ENCODE data around the gene PTPRA. TPM values are rescaled to one million over a fixed set of nuclear protein-coding genes. Genes with fewer than 3 reads are reported as not detected.

PTPRA gene
- total and polyA plus RNA-seq, 2 donors from 2014 or later, result 33.1 to 70.3 TPM

DNA sequence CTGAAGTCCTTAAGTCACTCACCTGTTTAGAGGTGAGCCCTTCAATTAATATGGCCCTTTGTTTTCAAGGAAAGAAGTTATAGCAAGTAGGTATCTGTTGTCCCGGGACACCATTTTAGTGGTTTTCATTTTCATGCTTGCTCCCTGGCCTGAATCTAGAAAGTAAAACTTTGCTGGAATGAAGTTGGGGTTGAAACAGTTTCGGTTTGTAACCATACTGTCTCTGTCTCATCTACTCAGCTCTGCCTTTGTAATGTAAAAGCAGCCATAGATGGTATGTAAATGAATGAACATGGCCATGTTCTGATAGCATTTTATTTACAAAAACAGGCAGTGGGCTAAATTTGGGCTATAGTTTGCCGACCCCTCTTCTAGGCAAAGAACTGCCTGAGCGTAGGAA is 105.2 kb downstream of the PTPRA start:
- Histone ChIP-seq H3K4me1 (ENCODE audit: control insufficient read depth in 2 of 3, insufficient read depth in 2 of 3, low read depth in 1 of 3, low read length in 3 of 3) (no peaks in the 10 kb centered on the region), H3K9ac (ENCODE audit: low read length in 3 of 3) (no peak overlapping the region), H3K4me3 (ENCODE audit: low read length in 3 of 3) (no peak overlapping the region), H3K9me3 (ENCODE audit: control insufficient read depth in 2 of 3, insufficient read depth in 1 of 3, low read length in 3 of 3) (no peaks in the 10 kb centered on the region), H3K27me3 (ENCODE audit: control insufficient read depth, insufficient read depth, low read length) (no peaks in the 10 kb centered on the region), H3K36me3 (ENCODE audit: control insufficient read depth in 2 of 3, insufficient read depth in 3 of 3, low read length in 3 of 3) (no peaks in the 10 kb centered on the region), H3K27ac (ENCODE audit: low read depth in 2 of 2, low read length in 2 of 2) (no peak overlapping the region)
- intact Hi-C loops (cut with DNase I), result no loop called here
- TF ChIP-seq, protein P1, sequence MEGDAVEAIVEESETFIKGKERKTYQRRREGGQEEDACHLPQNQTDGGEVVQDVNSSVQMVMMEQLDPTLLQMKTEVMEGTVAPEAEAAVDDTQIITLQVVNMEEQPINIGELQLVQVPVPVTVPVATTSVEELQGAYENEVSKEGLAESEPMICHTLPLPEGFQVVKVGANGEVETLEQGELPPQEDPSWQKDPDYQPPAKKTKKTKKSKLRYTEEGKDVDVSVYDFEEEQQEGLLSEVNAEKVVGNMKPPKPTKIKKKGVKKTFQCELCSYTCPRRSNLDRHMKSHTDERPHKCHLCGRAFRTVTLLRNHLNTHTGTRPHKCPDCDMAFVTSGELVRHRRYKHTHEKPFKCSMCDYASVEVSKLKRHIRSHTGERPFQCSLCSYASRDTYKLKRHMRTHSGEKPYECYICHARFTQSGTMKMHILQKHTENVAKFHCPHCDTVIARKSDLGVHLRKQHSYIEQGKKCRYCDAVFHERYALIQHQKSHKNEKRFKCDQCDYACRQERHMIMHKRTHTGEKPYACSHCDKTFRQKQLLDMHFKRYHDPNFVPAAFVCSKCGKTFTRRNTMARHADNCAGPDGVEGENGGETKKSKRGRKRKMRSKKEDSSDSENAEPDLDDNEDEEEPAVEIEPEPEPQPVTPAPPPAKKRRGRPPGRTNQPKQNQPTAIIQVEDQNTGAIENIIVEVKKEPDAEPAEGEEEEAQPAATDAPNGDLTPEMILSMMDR (IDR thresholded peaks at IDR 0.05; ENCODE audit: borderline replicate concordance, extremely low read depth, insufficient read depth), result no peak
- DNase-seq, result no peak
- no peak for FAIRE-seq

DNA sequence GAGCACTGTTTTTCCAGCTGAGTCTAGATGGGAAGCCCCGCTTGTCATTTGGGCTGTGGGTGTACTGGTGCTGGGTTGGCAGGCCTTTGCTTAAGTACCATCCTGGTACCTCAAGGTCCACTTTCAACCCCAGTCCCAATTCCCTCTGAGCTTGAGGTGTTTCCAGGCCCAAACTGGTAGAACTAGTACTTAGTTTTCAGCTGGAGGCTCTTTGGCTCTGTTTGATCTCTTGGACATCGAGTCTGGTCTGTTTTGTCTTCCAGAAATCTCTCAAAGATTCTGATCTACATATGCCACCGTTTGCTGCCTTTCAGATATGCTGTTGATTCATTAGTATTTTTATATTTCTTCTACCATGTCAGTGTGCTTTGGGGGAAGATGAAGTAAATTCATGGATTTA is 108.4 kb downstream of the PTPRA start:
- no peak for FAIRE-seq

DNA sequence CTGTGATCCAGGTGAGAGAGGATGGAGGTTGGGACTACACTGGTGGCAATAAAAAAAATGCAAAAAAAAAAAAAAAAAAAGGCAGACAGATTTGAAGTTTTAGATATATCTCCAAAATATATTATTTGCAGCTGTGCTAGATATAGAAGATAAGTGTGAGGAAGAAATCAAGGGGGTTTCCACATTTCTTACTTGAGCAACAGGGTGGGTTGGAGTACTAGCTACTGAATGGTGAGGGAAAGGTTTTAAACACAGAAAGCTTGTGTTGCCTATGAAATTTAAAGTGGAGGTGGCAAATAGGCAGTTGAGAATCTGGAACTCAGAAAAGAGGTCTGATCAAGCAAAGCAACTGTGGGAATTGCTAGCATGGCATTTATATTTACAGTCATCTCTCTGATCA is 110.2 kb downstream of the PTPRA start:
- H3K36me3 ChIP-seq (ENCODE audit: control insufficient read depth in 2 of 3, insufficient read depth in 3 of 3, low read length in 3 of 3), result peaks cover 0 to 19% (median 8%) of the 10 kb centered on the region in 3 donors
- no peaks in the 10 kb centered on the region for H3K4me1 ChIP-seq (ENCODE audit: control insufficient read depth in 2 of 3, insufficient read depth in 2 of 3, low read depth in 1 of 3, low read length in 3 of 3)
- intact Hi-C loops (cut with DNase I), result no loop called here
- H3K27me3 ChIP-seq (ENCODE audit: control insufficient read depth, insufficient read depth, low read length), result no peaks in the 10 kb centered on the region
- DNase-seq (no peak), FAIRE-seq (no peak)
- no peaks in the 10 kb centered on the region for H3K9me3 ChIP-seq (ENCODE audit: control insufficient read depth in 2 of 3, insufficient read depth in 1 of 3, low read length in 3 of 3)
- no peak overlapping the region for H3K27ac ChIP-seq (ENCODE audit: low read depth in 2 of 2, low read length in 2 of 2)
- H3K4me3 ChIP-seq (ENCODE audit: low read length in 3 of 3), result no peak overlapping the region
- TF ChIP-seq, protein P1 (IDR thresholded peaks at IDR 0.05; ENCODE audit: borderline replicate concordance, extremely low read depth, insufficient read depth), result no peak
- no peak overlapping the region for H3K9ac ChIP-seq (ENCODE audit: low read length in 3 of 3)

More for the DNA sequence above, 108.4 kb downstream of the PTPRA start:
- no peak overlapping the region for H3K4me3 ChIP-seq (ENCODE audit: low read length in 3 of 3)
- H3K27ac ChIP-seq (ENCODE audit: low read depth in 2 of 2, low read length in 2 of 2), result no peak overlapping the region
- H3K9me3 ChIP-seq (ENCODE audit: control insufficient read depth in 2 of 3, insufficient read depth in 1 of 3, low read length in 3 of 3), result no peaks in the 10 kb centered on the region
- no peaks in the 10 kb centered on the region for H3K4me1 ChIP-seq (ENCODE audit: control insufficient read depth in 2 of 3, insufficient read depth in 2 of 3, low read depth in 1 of 3, low read length in 3 of 3)
- DNase-seq, result no peak
- intact Hi-C loops (cut with DNase I), result no loop called here
- peaks cover 0 to 6% (median 3%) of the 10 kb centered on the region in 3 donors for H3K36me3 ChIP-seq (ENCODE audit: control insufficient read depth in 2 of 3, insufficient read depth in 3 of 3, low read length in 3 of 3)
- TF ChIP-seq, protein P1 (IDR thresholded peaks at IDR 0.05; ENCODE audit: borderline replicate concordance, extremely low read depth, insufficient read depth), result no peak
- no peak overlapping the region for H3K9ac ChIP-seq (ENCODE audit: low read length in 3 of 3)
- no peaks in the 10 kb centered on the region for H3K27me3 ChIP-seq (ENCODE audit: control insufficient read depth, insufficient read depth, low read length)

DNA sequence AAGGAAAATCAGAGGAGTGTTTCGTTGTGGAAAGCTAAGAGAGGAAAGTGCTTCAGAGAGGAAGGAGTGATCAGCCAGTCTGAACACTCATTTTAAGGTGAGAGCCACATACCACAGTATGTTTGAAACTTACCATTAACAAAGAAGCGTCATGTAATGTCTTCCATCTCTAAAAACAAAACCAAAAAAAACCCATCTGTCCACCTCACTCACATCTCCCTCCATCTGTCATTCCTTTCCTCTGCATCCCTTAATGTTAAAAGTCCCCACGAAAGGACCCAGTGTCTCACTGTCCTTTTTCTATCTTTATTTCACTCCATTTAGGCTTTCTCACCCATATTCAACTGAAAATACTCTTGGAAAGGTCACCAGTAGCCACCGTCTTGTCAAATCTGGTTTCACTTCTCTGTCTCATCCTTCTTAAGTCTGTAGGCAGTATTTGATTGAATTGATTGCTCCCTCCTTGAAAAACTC is 110.8 kb downstream of the PTPRA start:
- H3K27ac ChIP-seq (ENCODE audit: low read depth in 2 of 2, low read length in 2 of 2), result no peak overlapping the region
- no peak for FAIRE-seq

More for the DNA sequence above, 110.8 kb downstream of the PTPRA start:
- Histone ChIP-seq H3K36me3 (ENCODE audit: control insufficient read depth in 2 of 3, insufficient read depth in 3 of 3, low read length in 3 of 3) (peaks cover 4 to 19% (median 14%) of the 10 kb centered on the region in 3 donors), H3K4me1 (ENCODE audit: control insufficient read depth in 2 of 3, insufficient read depth in 2 of 3, low read depth in 1 of 3, low read length in 3 of 3) (no peaks in the 10 kb centered on the region), H3K9ac (ENCODE audit: low read length in 3 of 3) (no peak overlapping the region), H3K9me3 (ENCODE audit: control insufficient read depth in 2 of 3, insufficient read depth in 1 of 3, low read length in 3 of 3) (no peaks in the 10 kb centered on the region), H3K4me3 (ENCODE audit: low read length in 3 of 3) (no peak overlapping the region), H3K27me3 (ENCODE audit: control insufficient read depth, insufficient read depth, low read length) (no peaks in the 10 kb centered on the region)
- intact Hi-C loops (cut with DNase I), result no loop called here
- DNase-seq, result no peak
- TF ChIP-seq, protein P1 (IDR thresholded peaks at IDR 0.05; ENCODE audit: borderline replicate concordance, extremely low read depth, insufficient read depth), result no peak
